ENCODE results near the gene DGLUCY.

Gene DGLUCY

DNA sequence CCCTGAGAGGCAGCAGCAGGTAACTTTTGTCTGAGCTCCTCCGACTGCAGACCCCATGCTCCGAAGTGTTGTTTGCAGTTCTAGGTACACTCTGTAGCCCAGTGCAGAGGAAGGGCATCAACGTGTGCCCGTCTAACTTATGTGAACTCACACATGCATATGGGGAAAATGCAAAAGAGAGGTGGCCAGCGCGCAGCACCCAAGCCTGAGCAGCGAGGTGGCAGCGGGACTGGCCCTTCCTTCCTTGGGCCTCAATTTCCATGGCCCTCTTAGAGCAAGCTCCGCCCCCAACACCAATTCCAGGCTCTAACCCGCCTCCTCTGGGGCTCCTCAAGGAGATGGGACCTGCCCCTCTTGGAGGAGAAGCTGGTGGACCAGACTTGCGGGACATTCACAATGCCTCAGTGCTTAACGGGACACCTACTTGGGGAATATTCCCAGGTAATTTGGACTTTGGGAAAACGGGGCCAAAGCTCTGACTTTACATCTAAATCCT, 102.9 kb downstream of the DGLUCY start:
- no peaks in the 10 kb centered on the region for H4K20me1 ChIP-seq (ENCODE audit: insufficient read depth, low read length)
- no peaks in the 10 kb centered on the region for H3K9me3 ChIP-seq (ENCODE audit: insufficient read depth, low read length, severe bottlenecking)
- no peak for ATAC-seq (ENCODE audit: insufficient read depth, low read depth)

DNA sequence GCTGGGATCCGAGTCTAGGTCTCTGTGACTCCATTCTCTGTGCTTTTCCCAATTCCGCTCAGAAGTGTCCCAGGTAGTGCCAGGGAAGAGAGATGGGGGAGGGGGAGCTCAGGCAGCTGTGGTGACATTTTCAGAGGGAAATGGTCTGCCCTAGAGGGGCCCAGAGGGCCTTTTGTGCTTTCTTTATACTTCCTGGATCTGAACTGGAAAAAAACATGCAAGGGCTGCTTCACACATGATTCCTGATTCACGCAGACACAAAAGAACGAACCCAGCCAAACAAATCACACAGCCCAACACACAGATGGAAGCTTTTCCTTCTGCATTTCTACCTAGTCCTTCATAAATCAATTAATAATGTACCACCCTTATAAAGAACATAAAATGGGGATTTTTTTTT, 104.1 kb downstream of the DGLUCY start:
- no peak overlapping the region for H3K4me3 ChIP-seq (ENCODE audit: low read depth in 1 of 2, low read length in 2 of 2)
- ATAC-seq (ENCODE audit: insufficient read depth, low read depth) (no peak), DNase-seq (no peak)
- H3K4me1 ChIP-seq (ENCODE audit: insufficient read depth, low read length), result no peaks in the 10 kb centered on the region
- no peak overlapping the region for H2AFZ ChIP-seq (ENCODE audit: low read depth, low read length)
- H4K20me1 ChIP-seq (ENCODE audit: insufficient read depth, low read length), result no peaks in the 10 kb centered on the region
- H3K36me3 ChIP-seq (ENCODE audit: insufficient read depth, low read length), result peaks cover 60% of the 10 kb centered on the region
- no peak overlapping the region for H3K27ac ChIP-seq (ENCODE audit: low read length)
- TF ChIP-seq, protein P1, sequence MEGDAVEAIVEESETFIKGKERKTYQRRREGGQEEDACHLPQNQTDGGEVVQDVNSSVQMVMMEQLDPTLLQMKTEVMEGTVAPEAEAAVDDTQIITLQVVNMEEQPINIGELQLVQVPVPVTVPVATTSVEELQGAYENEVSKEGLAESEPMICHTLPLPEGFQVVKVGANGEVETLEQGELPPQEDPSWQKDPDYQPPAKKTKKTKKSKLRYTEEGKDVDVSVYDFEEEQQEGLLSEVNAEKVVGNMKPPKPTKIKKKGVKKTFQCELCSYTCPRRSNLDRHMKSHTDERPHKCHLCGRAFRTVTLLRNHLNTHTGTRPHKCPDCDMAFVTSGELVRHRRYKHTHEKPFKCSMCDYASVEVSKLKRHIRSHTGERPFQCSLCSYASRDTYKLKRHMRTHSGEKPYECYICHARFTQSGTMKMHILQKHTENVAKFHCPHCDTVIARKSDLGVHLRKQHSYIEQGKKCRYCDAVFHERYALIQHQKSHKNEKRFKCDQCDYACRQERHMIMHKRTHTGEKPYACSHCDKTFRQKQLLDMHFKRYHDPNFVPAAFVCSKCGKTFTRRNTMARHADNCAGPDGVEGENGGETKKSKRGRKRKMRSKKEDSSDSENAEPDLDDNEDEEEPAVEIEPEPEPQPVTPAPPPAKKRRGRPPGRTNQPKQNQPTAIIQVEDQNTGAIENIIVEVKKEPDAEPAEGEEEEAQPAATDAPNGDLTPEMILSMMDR (IDR thresholded peaks at IDR 0.05; ENCODE audit: borderline replicate concordance, extremely low read depth, low read length, poor library complexity, severe bottlenecking), result no peak
- TF ChIP-seq EZH2 (IDR thresholded peaks at IDR 0.05; ENCODE audit: borderline replicate concordance, low read depth, low read length, severe bottlenecking), result no peak
- H3K79me2 ChIP-seq (ENCODE audit: insufficient read depth, low read length), result no peaks in the 10 kb centered on the region
- H3K4me2 ChIP-seq (ENCODE audit: insufficient read depth, low read length), result no peak overlapping the region
- no peaks in the 10 kb centered on the region for H3K9me3 ChIP-seq (ENCODE audit: insufficient read depth, low read length, severe bottlenecking)
- H3K27me3 ChIP-seq (ENCODE audit: insufficient read depth, low read length, poor library complexity), result no peaks in the 10 kb centered on the region
- H3K9ac ChIP-seq (ENCODE audit: low read depth, low read length), result no peak overlapping the region

More for the DNA sequence above, 102.9 kb downstream of the DGLUCY start:
- no peak overlapping the region for H3K9ac ChIP-seq (ENCODE audit: low read depth, low read length)
- no peaks in the 10 kb centered on the region for H3K27me3 ChIP-seq (ENCODE audit: insufficient read depth, low read length, poor library complexity)
- H3K4me2 ChIP-seq (ENCODE audit: insufficient read depth, low read length), result no peak overlapping the region
- no peak overlapping the region for H3K4me3 ChIP-seq (ENCODE audit: low read depth in 1 of 2, low read length in 2 of 2)
- H3K27ac ChIP-seq (ENCODE audit: low read length), result no peak overlapping the region
- DNase-seq, result no peak
- H3K79me2 ChIP-seq (ENCODE audit: insufficient read depth, low read length), result no peaks in the 10 kb centered on the region
- H3K36me3 ChIP-seq (ENCODE audit: insufficient read depth, low read length), result peaks cover 63% of the 10 kb centered on the region
- H3K4me1 ChIP-seq (ENCODE audit: insufficient read depth, low read length), result no peaks in the 10 kb centered on the region
- no peak for TF ChIP-seq EZH2 (IDR thresholded peaks at IDR 0.05; ENCODE audit: borderline replicate concordance, low read depth, low read length, severe bottlenecking)
- TF ChIP-seq, protein P1 (IDR thresholded peaks at IDR 0.05; ENCODE audit: borderline replicate concordance, extremely low read depth, low read length, poor library complexity, severe bottlenecking), result no peak
- no peak overlapping the region for H2AFZ ChIP-seq (ENCODE audit: low read depth, low read length)

DNA sequence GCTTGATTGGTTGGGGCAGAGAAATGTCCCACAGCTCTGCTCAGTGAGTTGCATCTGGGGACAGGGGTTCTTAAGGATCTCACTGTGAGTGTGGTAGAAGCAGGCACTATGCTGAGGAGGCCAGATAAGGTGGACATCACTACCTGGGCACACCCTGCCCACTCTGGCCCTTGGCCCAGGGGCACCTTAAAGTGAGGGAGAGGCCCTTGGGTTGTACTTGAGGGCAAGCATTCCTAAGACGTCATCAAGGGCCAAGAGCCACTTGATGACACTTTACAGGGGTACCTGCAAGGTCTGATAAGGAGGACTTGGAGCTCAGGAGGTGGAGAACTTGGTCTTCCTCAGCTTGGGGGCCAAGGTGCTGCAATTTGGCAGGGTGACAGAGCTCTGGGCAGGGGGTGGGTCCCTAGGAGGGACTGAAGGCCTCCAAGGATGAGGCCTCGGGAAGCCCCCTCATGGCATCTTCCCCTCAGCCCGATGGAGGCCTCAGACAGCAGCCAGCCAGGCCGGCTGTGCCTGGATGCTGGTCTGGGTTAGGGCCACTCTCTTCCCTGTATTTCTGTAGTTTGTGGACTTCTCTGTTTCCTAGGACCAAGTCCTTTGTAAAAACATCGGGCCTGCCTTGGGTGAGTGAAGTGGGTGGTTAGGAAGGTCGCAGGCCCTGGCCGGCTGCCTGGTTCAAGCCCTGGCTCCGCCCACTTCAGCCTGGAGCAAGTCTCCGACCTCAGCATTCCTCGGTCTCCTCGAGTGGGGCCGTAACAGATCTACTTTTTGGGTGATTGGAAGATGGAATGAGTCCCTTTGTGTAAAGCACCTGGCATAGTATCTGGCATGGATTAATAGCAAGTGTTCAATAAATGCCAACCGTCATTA, 105.9 kb downstream of the DGLUCY start:
- Histone ChIP-seq H3K9ac (ENCODE audit: low read depth, low read length) (no peak overlapping the region), H3K4me1 (ENCODE audit: insufficient read depth, low read length) (no peaks in the 10 kb centered on the region), H3K9me3 (ENCODE audit: insufficient read depth, low read length, severe bottlenecking) (no peaks in the 10 kb centered on the region), H3K4me2 (ENCODE audit: insufficient read depth, low read length) (no peak overlapping the region), H2AFZ (ENCODE audit: low read depth, low read length) (no peak overlapping the region), H3K27me3 (ENCODE audit: insufficient read depth, low read length, poor library complexity) (no peaks in the 10 kb centered on the region), H4K20me1 (ENCODE audit: insufficient read depth, low read length) (no peaks in the 10 kb centered on the region), H3K27ac (ENCODE audit: low read length) (no peak overlapping the region), H3K36me3 (ENCODE audit: insufficient read depth, low read length) (peaks cover 62% of the 10 kb centered on the region), H3K79me2 (ENCODE audit: insufficient read depth, low read length) (no peaks in the 10 kb centered on the region), H3K4me3 (ENCODE audit: low read depth in 1 of 2, low read length in 2 of 2) (no peak overlapping the region)
- ATAC-seq (ENCODE audit: insufficient read depth, low read depth) (no peak), DNase-seq (no peak)
- no peak for TF ChIP-seq EZH2 (IDR thresholded peaks at IDR 0.05; ENCODE audit: borderline replicate concordance, low read depth, low read length, severe bottlenecking)
- TF ChIP-seq, protein P1 (IDR thresholded peaks at IDR 0.05; ENCODE audit: borderline replicate concordance, extremely low read depth, low read length, poor library complexity, severe bottlenecking), result no peak

Data from DND-41 (cell line).